Neural cell (in vitro differentiated cells): ENCODE data around the gene CHRM4.

ENCODE experiments used
- CTCF ChIP-seq: fragments of 450-650 bp; IDR thresholded peaks from 2 replicates; pipeline ENCODE4 v1.5.1; 2014; ENCODE audit warnings: antibody characterized with exemption, mild to moderate bottlenecking, moderate library complexity; ENCODE audit not compliant: poor library complexity, severe bottlenecking
- EP300 ChIP-seq: fragments of 450-650 bp; conservative IDR thresholded peaks from 2 replicates; pipeline ENCODE4 v1.6.1; 2014; ENCODE audit warnings: antibody characterized with exemption, mild to moderate bottlenecking, moderate library complexity; ENCODE audit not compliant: poor library complexity, severe bottlenecking
- EZH2 ChIP-seq: fragments of 200-600, 300-800 bp; shearing (Covaris generic), sonication (generic); IDR thresholded peaks from 2 replicates; pipeline ENCODE4 v1.6.1; 2014; ENCODE audit warnings: antibody characterized with exemption, low read length, borderline replicate concordance, mild to moderate bottlenecking; ENCODE audit not compliant: insufficient read depth, poor library complexity, severe bottlenecking
- MXI1 ChIP-seq: fragments of 450-650 bp; conservative IDR thresholded peaks from 2 replicates; pipeline ENCODE4 v1.6.1; 2014; ENCODE audit warnings: antibody characterized with exemption, mild to moderate bottlenecking; ENCODE audit not compliant: poor library complexity, severe bottlenecking
- POLR2AphosphoS5 ChIP-seq: IDR thresholded peaks from 2 replicates; pipeline ENCODE4 v1.6.1; 2012
- REST ChIP-seq: IDR thresholded peaks from 2 replicates; pipeline ENCODE4 v1.6.1; 2012; ENCODE audit warnings: borderline replicate concordance
- TAF1 ChIP-seq: IDR thresholded peaks from 2 replicates; pipeline ENCODE4 v1.6.1; 2012; ENCODE audit warnings: low read depth

- TF ChIP-seq TAF1 (no peak), CTCF (no peak), POLR2AphosphoS5 (no peak), REST (no peak), EP300 (no peak), MXI1 (no peak), EZH2 (no peak)
Observed at GRCh38 chr11:46438211-46438610, 46.6 kb upstream of the CHRM4 start.
